H9 (cell line): Measurements from ENCODE around the gene SCFD2. TPM values are rescaled to one million over a fixed set of nuclear protein-coding genes. Genes with fewer than 3 reads are reported as not detected.

Experiments used
- DNase-seq: peaks from one replicate; pipeline ENCODE4 v3.0.0-alpha.2; 2017
- H2AFZ ChIP-seq: one replicate; pipeline ENCODE4 v1.6.1; 2013; ENCODE audit warnings: mild to moderate bottlenecking, low read length, control low read depth, moderate library complexity
- H2AK5ac ChIP-seq: 2 replicates; pipeline ENCODE4 v1.6.1; 2013; ENCODE audit warnings: low read length, control low read depth, mixed read lengths; ENCODE audit not compliant: insufficient read length
- H2BK120ac ChIP-seq: one replicate; pipeline ENCODE4 v1.6.1; 2013; ENCODE audit warnings: low read depth, mild to moderate bottlenecking, low read length, control low read depth, inconsistent platforms; ENCODE audit not compliant: poor library complexity, severe bottlenecking
- H2BK12ac ChIP-seq: 2 replicates; pipeline ENCODE4 v1.6.1; 2013; ENCODE audit warnings: low read length, control low read depth, mixed read lengths, low read depth; ENCODE audit not compliant: insufficient read length
- H2BK15ac ChIP-seq: 2 replicates; pipeline ENCODE4 v1.6.1; 2013; ENCODE audit warnings: low read depth, low read length, control low read depth
- H2BK20ac ChIP-seq: one replicate; pipeline ENCODE4 v1.6.1; 2013; ENCODE audit warnings: low read depth, mild to moderate bottlenecking, low read length, control low read depth, inconsistent platforms; ENCODE audit not compliant: poor library complexity, severe bottlenecking
- H2BK5ac ChIP-seq: 2 replicates; pipeline ENCODE4 v1.6.1; 2013; ENCODE audit warnings: low read length, control low read depth, mixed read lengths; ENCODE audit not compliant: insufficient read length
- H3K14ac ChIP-seq: 2 replicates; pipeline ENCODE4 v1.6.1; 2013; ENCODE audit warnings: low read length, control low read depth; ENCODE audit not compliant: insufficient read depth
- H3K18ac ChIP-seq: 2 replicates; pipeline ENCODE4 v1.6.1; 2013; ENCODE audit warnings: low read depth, mild to moderate bottlenecking, mixed read lengths, low read length, control low read depth; ENCODE audit not compliant: insufficient read length
- H3K23ac ChIP-seq: 2 replicates; pipeline ENCODE4 v1.6.1; 2013; ENCODE audit warnings: low read length, control low read depth, mixed read lengths, low read depth; ENCODE audit not compliant: insufficient read length
- H3K23me2 ChIP-seq: 2 replicates; pipeline ENCODE4 v1.6.1; 2013; ENCODE audit warnings: low read depth, mild to moderate bottlenecking, mixed read lengths, low read length, control low read depth; ENCODE audit not compliant: insufficient read length, poor library complexity, severe bottlenecking
- H3K27ac ChIP-seq: 2 replicates; pipeline ENCODE4 v1.5.1; 2013; ENCODE audit warnings: low read length, control low read depth, mixed read lengths, low read depth; ENCODE audit not compliant: insufficient read length
- H3K27me3 ChIP-seq: 2 replicates; pipeline ENCODE4 v1.6.1; 2013; ENCODE audit warnings: low read length, control low read depth, inconsistent platforms; ENCODE audit not compliant: insufficient read depth
- H3K4ac ChIP-seq: 2 replicates; pipeline ENCODE4 v1.6.1; 2013; ENCODE audit warnings: low read depth, mild to moderate bottlenecking, control low read depth, inconsistent platforms, low read length, moderate library complexity
- H3K4me1 ChIP-seq: 2 replicates; pipeline ENCODE4 v1.6.1; 2013; ENCODE audit warnings: low read length, control low read depth, inconsistent platforms; ENCODE audit not compliant: insufficient read depth
- H3K4me2 ChIP-seq: 2 replicates; pipeline ENCODE4 v1.6.1; 2013; ENCODE audit warnings: low read length, control low read depth, mixed read lengths; ENCODE audit not compliant: insufficient read length, insufficient read depth
- H3K56ac ChIP-seq: 2 replicates; pipeline ENCODE4 v1.6.1; 2013; ENCODE audit warnings: low read depth, mild to moderate bottlenecking, mixed read lengths, low read length, control low read depth; ENCODE audit not compliant: insufficient read length
- H3K79me1 ChIP-seq: 2 replicates; pipeline ENCODE4 v1.6.1; 2013; ENCODE audit warnings: low read depth, mild to moderate bottlenecking, moderate library complexity, low read length, control low read depth, inconsistent platforms; ENCODE audit not compliant: insufficient read depth, poor library complexity, severe bottlenecking
- H3K79me2 ChIP-seq: 2 replicates; pipeline ENCODE4 v1.6.1; 2013; ENCODE audit warnings: low read length, control low read depth, inconsistent platforms; ENCODE audit not compliant: insufficient read depth
- H3K9ac ChIP-seq: 2 replicates; pipeline ENCODE4 v1.6.1; 2013; ENCODE audit warnings: low read length, control low read depth, mixed read lengths; ENCODE audit not compliant: insufficient read length; ENCODE audit errors: extremely low read depth
- H3K9me3 ChIP-seq: one replicate; pipeline ENCODE4 v1.6.1; 2013; ENCODE audit warnings: low read depth, low read length, inconsistent platforms; ENCODE audit not compliant: control insufficient read depth
- H3T11ph ChIP-seq: one replicate; pipeline ENCODE4 v1.6.1; 2013; ENCODE audit warnings: mild to moderate bottlenecking, low read length, control low read depth, inconsistent platforms
- H4K20me1 ChIP-seq: one replicate; pipeline ENCODE4 v1.6.1; 2013; ENCODE audit not compliant: control insufficient read depth, insufficient read length, insufficient read depth
- H4K5ac ChIP-seq: 2 replicates; pipeline ENCODE4 v1.6.1; 2013; ENCODE audit warnings: low read depth, mild to moderate bottlenecking, mixed read lengths, low read length, control low read depth; ENCODE audit not compliant: insufficient read length
- H4K8ac ChIP-seq: replicated peaks from 2 replicates; pipeline ENCODE4 v1.6.1; 2013; ENCODE audit warnings: low read length, control low read depth, mixed read lengths, low read depth; ENCODE audit not compliant: insufficient read length
- H4K91ac ChIP-seq: 2 replicates; pipeline ENCODE4 v1.6.1; 2013; ENCODE audit warnings: low read depth, mild to moderate bottlenecking, moderate library complexity, mixed read lengths, low read length, control low read depth; ENCODE audit not compliant: insufficient read length
- H3K27ac Mint-ChIP-seq, 3 experiments: 2 replicates in 2 of 3; 3 replicates in 1 of 3; pipeline ENCODE4 v1.8.0; 2020 to 2021; ENCODE audit warnings: mixed read lengths in 3 of 3, mild to moderate bottlenecking in 1 of 3, moderate library complexity in 1 of 3
- H3K27me3 Mint-ChIP-seq: 2 replicates; pipeline ENCODE4 v1.8.0; 2021; ENCODE audit warnings: low read depth, mild to moderate bottlenecking, moderate library complexity, mixed read lengths
- H3K36me3 Mint-ChIP-seq, 3 experiments: 2 replicates in 2 of 3; 3 replicates in 1 of 3; pipeline ENCODE4 v1.8.0; 2020 to 2021; ENCODE audit warnings: low read depth in 3 of 3, mixed read lengths in 3 of 3; ENCODE audit not compliant: insufficient read depth in 1 of 3
- H3K4me1 Mint-ChIP-seq, 2 experiments: 2 replicates each; pipeline ENCODE4 v1.8.0; 2020; ENCODE audit warnings: mixed read lengths in 2 of 2
- H3K4me3 Mint-ChIP-seq, 2 experiments: 2 replicates in 1 of 2; 3 replicates in 1 of 2; pipeline ENCODE4 v1.8.0; 2020 to 2021; ENCODE audit warnings: mild to moderate bottlenecking in 2 of 2, mixed read lengths in 2 of 2, moderate library complexity in 1 of 2
- H3K9me3 Mint-ChIP-seq, 2 experiments: 2 replicates in 1 of 2; 3 replicates in 1 of 2; pipeline ENCODE4 v1.8.0; 2020; ENCODE audit warnings: mild to moderate bottlenecking in 2 of 2, mixed read lengths in 2 of 2, moderate library complexity in 1 of 2
- WGBS: extraction: QIAGEN DNeasy Blood & Tissue Kit; methylation state at CpG from one replicate; pipeline ENCODE4 v1.1.7; 2013; ENCODE audit warnings: missing lambda C conversion rate, low lambda C conversion rate, mixed read lengths; ENCODE audit not compliant: insufficient read length; ENCODE audit errors: extremely low coverage; 5-methylcytosine and 5-hydroxymethylcytosine counted together
- total RNA-seq: library from RNA; stranded (reverse); gene quantifications from 2 replicates; pipeline ENCODE4 v1.2.1, GENCODE V29; 2021
- TF ChIP-seq, protein P1 (sequence below): fragments of 200-600 bp; sonication (generic); conservative IDR thresholded peaks from 3 replicates; pipeline ENCODE4 v1.8.0; 2021; ENCODE audit warnings: antibody characterized with exemption, mild to moderate bottlenecking

SCFD2 gene
- total RNA-seq, 1 experiment from 2014 or later: 10.1 TPM

GRCh38 chr4:52999626-53000025, 366.2 kb downstream of the SCFD2 start:
- WGBS: no CpG with 5 or more reads among the region's 6 CpGs
- no peaks in the 10 kb centered on the region for H3K23me2 ChIP-seq
- TF ChIP-seq, protein P1, sequence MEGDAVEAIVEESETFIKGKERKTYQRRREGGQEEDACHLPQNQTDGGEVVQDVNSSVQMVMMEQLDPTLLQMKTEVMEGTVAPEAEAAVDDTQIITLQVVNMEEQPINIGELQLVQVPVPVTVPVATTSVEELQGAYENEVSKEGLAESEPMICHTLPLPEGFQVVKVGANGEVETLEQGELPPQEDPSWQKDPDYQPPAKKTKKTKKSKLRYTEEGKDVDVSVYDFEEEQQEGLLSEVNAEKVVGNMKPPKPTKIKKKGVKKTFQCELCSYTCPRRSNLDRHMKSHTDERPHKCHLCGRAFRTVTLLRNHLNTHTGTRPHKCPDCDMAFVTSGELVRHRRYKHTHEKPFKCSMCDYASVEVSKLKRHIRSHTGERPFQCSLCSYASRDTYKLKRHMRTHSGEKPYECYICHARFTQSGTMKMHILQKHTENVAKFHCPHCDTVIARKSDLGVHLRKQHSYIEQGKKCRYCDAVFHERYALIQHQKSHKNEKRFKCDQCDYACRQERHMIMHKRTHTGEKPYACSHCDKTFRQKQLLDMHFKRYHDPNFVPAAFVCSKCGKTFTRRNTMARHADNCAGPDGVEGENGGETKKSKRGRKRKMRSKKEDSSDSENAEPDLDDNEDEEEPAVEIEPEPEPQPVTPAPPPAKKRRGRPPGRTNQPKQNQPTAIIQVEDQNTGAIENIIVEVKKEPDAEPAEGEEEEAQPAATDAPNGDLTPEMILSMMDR: no peak

More at GRCh38 chr4:52999626-53000025, 366.2 kb downstream of the SCFD2 start:
- Histone ChIP-seq H4K8ac (no peak overlapping the region), H2BK12ac (no peak overlapping the region), H2BK120ac (no peak overlapping the region), H3K27me3 (no peaks in the 10 kb centered on the region), H3K79me2 (no peaks in the 10 kb centered on the region), H2AK5ac (no peak overlapping the region), H2BK20ac (no peak overlapping the region), H3K18ac (no peak overlapping the region), H4K20me1 (no peaks in the 10 kb centered on the region), H3K14ac (no peak overlapping the region), H3K79me1 (no peaks in the 10 kb centered on the region), H3T11ph (no peak overlapping the region), H4K91ac (no peak overlapping the region), H4K5ac (no peak overlapping the region), H3K9me3 (no peaks in the 10 kb centered on the region), H2BK5ac (no peak overlapping the region), H3K4ac (no peak overlapping the region), H3K9ac (no peak overlapping the region), H2BK15ac (no peak overlapping the region), H3K23ac (no peak overlapping the region), H3K56ac (no peak overlapping the region), H2AFZ (no peak overlapping the region), H3K4me2 (no peak overlapping the region), H3K27ac (no peak overlapping the region), H3K4me1 (no peaks in the 10 kb centered on the region)
- peaks cover 2% of the 10 kb centered on the region in 2 experiments; a peak in 2 of 5 replicates for H3K9me3 Mint-ChIP-seq
- no peak overlapping the region for H3K4me3 Mint-ChIP-seq
- H3K27ac Mint-ChIP-seq: no peak overlapping the region; a peak in 1 of 7 replicates
- no peaks in the 10 kb centered on the region for H3K4me1 Mint-ChIP-seq
- DNase-seq: no peak
- peaks cover 0 to 2% (median 1%) of the 10 kb centered on the region in 3 experiments; a peak in 1 of 7 replicates for H3K36me3 Mint-ChIP-seq
- H3K27me3 Mint-ChIP-seq: no peaks in the 10 kb centered on the region
